ENCODE results near the gene RUVBL2. TPM values are rescaled to one million over a fixed set of nuclear protein-coding genes. Genes with fewer than 3 reads are reported as not detected.
A peak's percentile ranks its signal among the peaks of the same experiment; 100 is the strongest.

RUVBL2 gene
- polyA plus RNA-seq, result 172 and 184 TPM in 2 replicates
- 114 and 118 TPM in 2 replicates for polyA minus RNA-seq

- H3K79me2 ChIP-seq (replicated peaks; ENCODE audit: insufficient read depth, low read length), result peaks cover 21% of the 10 kb centered on the region
- H3K9me2 ChIP-seq (ENCODE audit: insufficient read depth, low read length), result no peaks in the 10 kb centered on the region
- H3K27me3 ChIP-seq (ENCODE audit: insufficient read depth, low read depth, low read length), result no peaks in the 10 kb centered on the region
- H2AFZ ChIP-seq (ENCODE audit: low read depth, low read length), result peak within 1 kb of the TSS; percentile 46
- H3K36me3 ChIP-seq (ENCODE audit: insufficient read depth, low read length), result no peaks in the 10 kb centered on the region
- H3K9me3 ChIP-seq (ENCODE audit: low read length), result no peaks in the 10 kb centered on the region
- TF ChIP-seq MXI1 (conservative IDR thresholded peaks at IDR 0.05; ENCODE audit: poor library complexity, severe bottlenecking) (peak; percentile 94), SMC3 (conservative IDR thresholded peaks at IDR 0.05; ENCODE audit: poor library complexity) (peak; percentile 64), RAD21 (conservative IDR thresholded peaks at IDR 0.05) (peak; percentile 49), EP300 (conservative IDR thresholded peaks at IDR 0.05; ENCODE audit: poor library complexity, severe bottlenecking) (no peak), EZH2 (IDR thresholded peaks at IDR 0.05; ENCODE audit: borderline replicate concordance, insufficient read depth, low read length, poor library complexity, severe bottlenecking) (no peak), POLR2AphosphoS5 (IDR thresholded peaks at IDR 0.05) (peak; percentile 92), TAF1 (IDR thresholded peaks at IDR 0.05; ENCODE audit: low read depth) (no peak)
- TF ChIP-seq, protein P1, sequence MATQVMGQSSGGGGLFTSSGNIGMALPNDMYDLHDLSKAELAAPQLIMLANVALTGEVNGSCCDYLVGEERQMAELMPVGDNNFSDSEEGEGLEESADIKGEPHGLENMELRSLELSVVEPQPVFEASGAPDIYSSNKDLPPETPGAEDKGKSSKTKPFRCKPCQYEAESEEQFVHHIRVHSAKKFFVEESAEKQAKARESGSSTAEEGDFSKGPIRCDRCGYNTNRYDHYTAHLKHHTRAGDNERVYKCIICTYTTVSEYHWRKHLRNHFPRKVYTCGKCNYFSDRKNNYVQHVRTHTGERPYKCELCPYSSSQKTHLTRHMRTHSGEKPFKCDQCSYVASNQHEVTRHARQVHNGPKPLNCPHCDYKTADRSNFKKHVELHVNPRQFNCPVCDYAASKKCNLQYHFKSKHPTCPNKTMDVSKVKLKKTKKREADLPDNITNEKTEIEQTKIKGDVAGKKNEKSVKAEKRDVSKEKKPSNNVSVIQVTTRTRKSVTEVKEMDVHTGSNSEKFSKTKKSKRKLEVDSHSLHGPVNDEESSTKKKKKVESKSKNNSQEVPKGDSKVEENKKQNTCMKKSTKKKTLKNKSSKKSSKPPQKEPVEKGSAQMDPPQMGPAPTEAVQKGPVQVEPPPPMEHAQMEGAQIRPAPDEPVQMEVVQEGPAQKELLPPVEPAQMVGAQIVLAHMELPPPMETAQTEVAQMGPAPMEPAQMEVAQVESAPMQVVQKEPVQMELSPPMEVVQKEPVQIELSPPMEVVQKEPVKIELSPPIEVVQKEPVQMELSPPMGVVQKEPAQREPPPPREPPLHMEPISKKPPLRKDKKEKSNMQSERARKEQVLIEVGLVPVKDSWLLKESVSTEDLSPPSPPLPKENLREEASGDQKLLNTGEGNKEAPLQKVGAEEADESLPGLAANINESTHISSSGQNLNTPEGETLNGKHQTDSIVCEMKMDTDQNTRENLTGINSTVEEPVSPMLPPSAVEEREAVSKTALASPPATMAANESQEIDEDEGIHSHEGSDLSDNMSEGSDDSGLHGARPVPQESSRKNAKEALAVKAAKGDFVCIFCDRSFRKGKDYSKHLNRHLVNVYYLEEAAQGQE (IDR thresholded peaks at IDR 0.05; ENCODE audit: borderline replicate concordance), result peak; percentile 65
- TF ChIP-seq, protein P2, sequence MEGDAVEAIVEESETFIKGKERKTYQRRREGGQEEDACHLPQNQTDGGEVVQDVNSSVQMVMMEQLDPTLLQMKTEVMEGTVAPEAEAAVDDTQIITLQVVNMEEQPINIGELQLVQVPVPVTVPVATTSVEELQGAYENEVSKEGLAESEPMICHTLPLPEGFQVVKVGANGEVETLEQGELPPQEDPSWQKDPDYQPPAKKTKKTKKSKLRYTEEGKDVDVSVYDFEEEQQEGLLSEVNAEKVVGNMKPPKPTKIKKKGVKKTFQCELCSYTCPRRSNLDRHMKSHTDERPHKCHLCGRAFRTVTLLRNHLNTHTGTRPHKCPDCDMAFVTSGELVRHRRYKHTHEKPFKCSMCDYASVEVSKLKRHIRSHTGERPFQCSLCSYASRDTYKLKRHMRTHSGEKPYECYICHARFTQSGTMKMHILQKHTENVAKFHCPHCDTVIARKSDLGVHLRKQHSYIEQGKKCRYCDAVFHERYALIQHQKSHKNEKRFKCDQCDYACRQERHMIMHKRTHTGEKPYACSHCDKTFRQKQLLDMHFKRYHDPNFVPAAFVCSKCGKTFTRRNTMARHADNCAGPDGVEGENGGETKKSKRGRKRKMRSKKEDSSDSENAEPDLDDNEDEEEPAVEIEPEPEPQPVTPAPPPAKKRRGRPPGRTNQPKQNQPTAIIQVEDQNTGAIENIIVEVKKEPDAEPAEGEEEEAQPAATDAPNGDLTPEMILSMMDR (IDR thresholded peaks at IDR 0.05; ENCODE audit: poor library complexity, severe bottlenecking), result peak; percentile 100
- H3K4me2 ChIP-seq (ENCODE audit: low read length), result peak within 1 kb of the TSS; percentile 95
- H4K20me1 ChIP-seq (ENCODE audit: insufficient read depth), result no peaks in the 10 kb centered on the region
- H3K9ac ChIP-seq (ENCODE audit: low read length), result peak within 1 kb of the TSS; percentile 87
- H3K4me3 ChIP-seq (ENCODE audit: low read length), result peak within 1 kb of the TSS; percentile 78
- H3F3A ChIP-seq (ENCODE audit: insufficient read depth, low read length, poor library complexity, severe bottlenecking), result peaks cover 4% of the 10 kb centered on the region
- H3K27ac ChIP-seq (ENCODE audit: low read length), result peak within 1 kb of the TSS; percentile 80
These were observed at the start of gene RUVBL2, which contains the start of gene GYS1 for GRCh38 chr19:48993175-48994034. TSS of gene RUVBL2 (plus strand) at chr19:48993887. CDS start at chr19:48993912, 25 bp downstream. TSS of gene GYS1 (minus strand) at chr19:48993309. CDS start at chr19:48993112, 197 bp downstream.

GRCh38 chr19:48945415-48945814, 48.3 kb upstream of the RUVBL2 start:
- Histone ChIP-seq H3K79me2 (replicated peaks; ENCODE audit: insufficient read depth, low read length) (no peaks in the 10 kb centered on the region), H3K9ac (ENCODE audit: low read length) (no peak overlapping the region), H3K36me3 (ENCODE audit: insufficient read depth, low read length) (no peaks in the 10 kb centered on the region), H2AFZ (ENCODE audit: low read depth, low read length) (no peak overlapping the region), H3F3A (ENCODE audit: insufficient read depth, low read length, poor library complexity, severe bottlenecking) (no peaks in the 10 kb centered on the region), H3K27me3 (ENCODE audit: insufficient read depth, low read depth, low read length) (no peaks in the 10 kb centered on the region), H3K4me2 (ENCODE audit: low read length) (no peak overlapping the region), H3K4me3 (ENCODE audit: low read length) (no peak overlapping the region), H3K9me2 (ENCODE audit: insufficient read depth, low read length) (no peaks in the 10 kb centered on the region), H3K9me3 (ENCODE audit: low read length) (no peaks in the 10 kb centered on the region), H4K20me1 (ENCODE audit: insufficient read depth) (no peaks in the 10 kb centered on the region), H3K27ac (ENCODE audit: low read length) (no peak overlapping the region)
- TF ChIP-seq MXI1 (conservative IDR thresholded peaks at IDR 0.05; ENCODE audit: poor library complexity, severe bottlenecking), result no peak
- TF ChIP-seq, protein P1 (IDR thresholded peaks at IDR 0.05; ENCODE audit: borderline replicate concordance), result no peak
- no peak for TF ChIP-seq EP300 (conservative IDR thresholded peaks at IDR 0.05; ENCODE audit: poor library complexity, severe bottlenecking)
- TF ChIP-seq TAF1 (IDR thresholded peaks at IDR 0.05; ENCODE audit: low read depth), result no peak
- TF ChIP-seq RAD21 (conservative IDR thresholded peaks at IDR 0.05), result no peak

Data from neural cell (in vitro differentiated cells).